Occipital lobe (tissue), 2 donors: ENCODE data around the gene C11orf68. TPM values are rescaled to one million over a fixed set of nuclear protein-coding genes. Genes with fewer than 3 reads are reported as not detected.
"Not testable (repeated sequence)": the region's sequence is repeated elsewhere in the genome, so short reads cannot be mapped to it uniquely, and the experiment has no call there.

Source experiments
- DNase-seq: peaks from one replicate; lab custom pipeline; 2025; lab: John Stamatoyannopoulos, UW
- total RNA-seq: library from RNA; depleted of rRNA; stranded (reverse); fragments of >200 nt; gene quantifications from one replicate; pipeline ENCODE4 v1.2.3, GENCODE V29; 2014

Gene C11orf68
- 12.6 TPM for total RNA-seq

GRCh38 chr11:65918211-65919140 is at the start of gene C11orf68:
C11orf68 (minus strand) TSS chr11:65919062; CDS start chr11:65919031, 31 bp downstream.
- no peak for DNase-seq

- no peak for DNase-seq
Observed at GRCh38 chr11:65967329-65967934, 48.6 kb upstream of the C11orf68 start.

GRCh38 chr11:65965986-65966762 is 47.3 kb upstream of the C11orf68 start:
- DNase-seq = no peak

GRCh38 chr11:65964906-65965305 is 46.0 kb upstream of the C11orf68 start:
- DNase-seq = no peak

GRCh38 chr11:65962141-65962564 is 43.3 kb upstream of the C11orf68 start:
- no peak for DNase-seq

- DNase-seq = peak; percentile 96
Observed at GRCh38 chr11:65961267-65962140, 42.6 kb upstream of the C11orf68 start, which contains the start of gene SART1. SART1 (plus strand) TSS chr11:65961734; CDS start chr11:65961781, 47 bp downstream.

- DNase-seq = no peak
Observed at GRCh38 chr11:65960824-65961266, 42.0 kb upstream of the C11orf68 start.

GRCh38 chr11:65958774-65959420 is 40.0 kb upstream of the C11orf68 start:
- DNase-seq = no peak

GRCh38 chr11:65958291-65958690 is 39.4 kb upstream of the C11orf68 start:
- DNase-seq = no peak

- no peak for DNase-seq
Observed at GRCh38 chr11:65954771-65955170, 35.9 kb upstream of the C11orf68 start.

GRCh38 chr11:65953471-65953870 is 34.6 kb upstream of the C11orf68 start:
- DNase-seq = no peak

GRCh38 chr11:65952052-65952521 is 33.2 kb upstream of the C11orf68 start:
- DNase-seq = no peak

- DNase-seq = not testable (repeated sequence)
Observed at GRCh38 chr11:65951641-65952040, 32.8 kb upstream of the C11orf68 start.

GRCh38 chr11:65950711-65951110 is 31.8 kb upstream of the C11orf68 start:
- DNase-seq = not testable (repeated sequence)

GRCh38 chr11:65947603-65948125 is 28.8 kb upstream of the C11orf68 start:
- no peak for DNase-seq

- DNase-seq = no peak
Observed at GRCh38 chr11:65947133-65947532, 28.3 kb upstream of the C11orf68 start.

- no peak for DNase-seq
Observed at GRCh38 chr11:65946655-65947054, 27.8 kb upstream of the C11orf68 start.

- DNase-seq = no peak
Observed at GRCh38 chr11:65945941-65946558, 27.2 kb upstream of the C11orf68 start.

GRCh38 chr11:65945430-65945911 is 26.6 kb upstream of the C11orf68 start, which contains the start of gene TSGA10IP:
TSGA10IP (plus strand) TSS chr11:65945480; CDS start chr11:65945676, 196 bp downstream.
- no peak for DNase-seq
